GM19043 (cell line): ENCODE data around the gene FADS6.

Source experiments
- ATAC-seq: cut with Tn5 transposase; IDR thresholded peaks from one replicate; pipeline ENCODE4 v1.9.1; 2021; ENCODE audit warnings: low read depth; ENCODE audit not compliant: unreplicated experiment

Gene FADS6

GRCh38 chr17:74892974-74893911 lies at the start of gene FADS6:
Gene FADS6, minus strand, starts transcription at chr17:74893633. Its CDS starts 38 bp downstream, at chr17:74893595.
- ATAC-seq = no peak

GRCh38 chr17:74941128-74941725 lies 47.8 kb upstream of the FADS6 start:
- no peak for ATAC-seq

DNA sequence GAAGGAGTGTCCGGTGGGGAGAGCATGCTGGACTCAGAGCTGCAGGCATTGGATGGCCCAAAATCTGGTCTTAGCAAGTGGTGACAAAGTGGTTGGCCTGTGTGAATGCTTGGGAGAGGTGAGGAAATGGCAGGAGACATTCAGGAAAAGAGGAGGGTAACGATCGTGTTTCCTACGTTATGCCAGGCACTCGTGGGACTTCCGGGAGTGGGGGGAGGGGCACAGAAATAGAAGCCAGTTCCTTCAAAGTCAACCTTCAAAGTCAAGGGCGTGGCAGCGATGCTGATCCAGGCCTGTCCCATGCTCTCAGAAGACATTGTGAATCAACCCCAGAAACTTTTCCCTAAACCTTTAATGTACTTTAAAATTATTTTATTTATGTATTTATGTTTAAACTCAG lies 46.1 kb upstream of the FADS6 start:
- no peak for ATAC-seq

- ATAC-seq = no peak
Observed at GRCh38 chr17:74938194-74938950, 44.9 kb upstream of the FADS6 start.

DNA sequence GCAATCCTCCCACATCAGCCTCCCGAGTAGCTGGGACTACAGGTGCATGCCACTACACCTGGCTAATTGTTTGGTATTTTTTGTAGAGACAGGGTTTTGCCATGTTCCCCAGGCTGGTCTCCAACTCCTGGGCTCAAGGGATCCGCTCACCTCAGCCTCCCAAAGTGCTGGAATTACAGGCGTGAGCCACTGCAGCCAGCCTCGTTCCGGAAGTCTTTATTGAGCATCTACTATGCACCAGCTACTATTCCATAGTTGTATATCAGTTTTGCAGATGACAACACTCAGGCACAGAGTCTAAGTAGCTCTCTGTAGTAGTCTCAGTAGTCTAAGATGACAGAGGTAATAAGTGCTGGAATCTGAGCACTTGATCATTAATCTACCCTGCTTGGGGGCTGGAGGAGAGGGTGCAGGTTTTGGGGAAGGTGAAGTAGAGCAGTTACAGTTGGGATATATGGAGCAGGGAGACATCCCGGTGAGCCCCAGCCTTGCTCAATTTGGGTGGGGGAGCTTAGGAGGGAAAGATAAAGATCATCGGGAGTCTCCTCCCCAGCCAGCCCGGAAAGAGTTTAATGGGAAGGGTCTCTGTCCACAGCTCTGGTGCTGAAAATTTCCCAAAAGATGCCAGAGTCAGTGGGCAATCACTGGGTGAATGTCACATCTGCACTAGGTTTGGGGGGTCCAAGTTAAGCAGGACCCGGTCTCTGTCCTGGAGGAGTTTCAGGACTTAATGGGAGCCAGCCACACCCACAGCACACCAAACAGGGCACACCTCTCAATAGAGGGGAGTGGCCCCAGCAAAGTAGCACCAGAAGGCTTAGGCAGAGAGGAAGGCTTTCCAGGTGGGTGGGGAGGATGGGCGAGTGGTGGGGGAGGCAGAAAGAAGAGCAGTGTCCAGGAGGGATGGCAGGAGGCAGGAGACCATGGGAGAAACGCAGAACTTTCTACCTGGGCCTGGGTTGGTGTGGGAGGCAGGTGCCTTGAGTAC lies 43.9 kb upstream of the FADS6 start:
- no peak for ATAC-seq

DNA sequence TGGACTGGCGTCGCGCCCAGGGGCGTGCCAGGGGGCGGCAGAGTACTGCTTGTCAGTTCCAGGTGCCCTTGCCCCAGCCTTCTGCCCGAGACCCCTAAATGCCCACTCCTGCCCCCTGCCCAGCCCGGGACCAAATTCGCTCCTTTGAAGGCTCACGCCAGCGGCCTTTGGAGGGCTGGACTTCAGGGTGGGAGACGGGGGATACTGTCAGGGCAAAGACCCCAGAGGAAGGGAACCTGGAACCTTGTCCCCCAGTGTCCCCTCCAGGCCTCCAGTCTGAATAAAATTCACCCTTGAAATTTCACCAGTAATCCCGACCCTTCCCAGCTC lies 43.0 kb upstream of the FADS6 start:
- no peak for ATAC-seq

DNA sequence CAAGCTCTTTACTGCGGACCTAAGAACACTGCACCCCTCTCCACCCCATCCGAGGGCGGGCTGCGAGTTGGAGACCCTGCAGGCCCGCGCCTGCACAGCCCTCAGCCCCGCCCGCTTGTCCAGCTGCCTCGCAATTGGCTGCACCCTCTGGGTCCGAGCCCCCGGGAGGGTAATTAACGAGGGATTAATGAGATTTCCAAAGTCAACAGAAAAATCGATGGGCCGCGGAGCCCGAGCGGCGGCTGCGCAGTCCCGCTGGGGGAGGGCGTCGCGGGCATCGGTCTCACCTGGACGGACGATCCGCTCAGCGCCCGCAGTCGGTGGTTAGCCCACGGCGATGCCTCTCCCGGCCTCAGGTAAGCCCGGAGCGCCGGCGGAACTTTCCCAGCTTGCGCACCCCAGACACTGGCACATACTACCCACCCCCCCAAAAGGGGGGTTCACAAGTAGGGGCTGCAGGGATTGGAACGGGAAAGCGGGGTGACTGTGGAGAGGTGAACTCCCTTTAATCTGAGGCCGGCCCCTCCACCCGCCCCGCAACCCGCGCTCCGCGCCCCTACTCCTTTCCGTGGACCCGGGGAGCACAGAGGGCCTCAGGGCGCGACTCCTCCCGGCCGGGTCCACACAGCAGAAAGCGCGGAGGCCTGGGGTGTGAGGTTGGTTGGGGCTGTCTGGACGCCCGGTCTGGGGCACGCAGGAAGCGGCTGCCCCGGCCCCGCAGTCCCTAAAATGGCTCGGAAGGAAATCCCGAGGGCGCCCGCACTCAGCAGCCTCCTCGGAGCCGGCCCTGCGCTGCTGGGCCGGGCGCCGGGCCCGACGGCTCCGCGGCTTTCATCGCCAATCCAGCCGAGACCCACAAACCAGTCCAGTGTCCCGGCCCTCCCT lies 42.4 kb upstream of the FADS6 start, which contains the start of gene OTOP3:
TSS of gene OTOP3 (plus strand) at position 314 of the 885 bp plus-strand sequence. CDS start at position 338, 24 bp downstream.
- no peak for ATAC-seq

DNA sequence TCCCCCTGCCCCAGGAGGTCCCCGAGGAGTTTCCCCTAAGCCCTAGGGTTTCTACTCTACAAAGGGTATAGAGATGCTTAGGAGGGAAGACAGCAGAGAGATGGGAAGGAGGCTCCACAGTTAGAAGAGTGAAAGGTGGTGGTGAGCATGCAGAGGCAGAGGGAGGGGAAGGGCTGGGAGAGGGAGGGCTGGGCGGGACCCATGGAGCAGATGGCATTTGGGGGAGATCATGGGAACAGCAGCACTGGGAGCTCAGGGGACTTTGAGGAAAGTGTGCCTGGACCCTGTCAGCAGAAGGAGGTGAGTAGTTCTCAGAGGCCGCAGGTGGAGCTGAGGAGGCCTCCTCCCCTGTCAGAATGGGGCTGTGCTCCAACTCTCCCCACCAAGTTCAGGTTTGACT lies 41.6 kb upstream of the FADS6 start:
- ATAC-seq = no peak

DNA sequence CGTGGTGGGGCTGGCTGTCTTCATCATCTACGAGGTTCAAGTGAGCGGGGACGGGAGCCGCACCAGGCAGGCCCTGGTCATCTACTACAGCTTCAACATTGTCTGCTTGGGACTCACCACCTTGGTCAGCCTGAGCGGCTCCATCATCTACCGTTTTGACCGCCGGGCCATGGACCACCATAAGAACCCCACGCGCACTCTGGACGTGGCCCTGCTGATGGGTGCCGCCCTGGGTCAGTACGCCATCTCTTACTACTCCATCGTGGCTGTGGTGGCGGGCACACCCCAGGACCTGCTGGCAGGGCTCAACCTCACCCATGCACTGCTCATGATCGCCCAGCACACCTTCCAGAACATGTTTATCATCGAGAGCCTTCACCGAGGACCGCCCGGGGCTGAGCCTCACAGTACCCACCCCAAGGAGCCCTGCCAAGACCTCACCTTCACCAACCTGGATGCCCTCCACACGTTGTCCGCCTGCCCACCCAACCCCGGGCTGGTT lies 37.2 kb upstream of the FADS6 start:
- no peak for ATAC-seq

- no peak for ATAC-seq
Observed at GRCh38 chr17:74928786-74929185, 35.4 kb upstream of the FADS6 start.

DNA sequence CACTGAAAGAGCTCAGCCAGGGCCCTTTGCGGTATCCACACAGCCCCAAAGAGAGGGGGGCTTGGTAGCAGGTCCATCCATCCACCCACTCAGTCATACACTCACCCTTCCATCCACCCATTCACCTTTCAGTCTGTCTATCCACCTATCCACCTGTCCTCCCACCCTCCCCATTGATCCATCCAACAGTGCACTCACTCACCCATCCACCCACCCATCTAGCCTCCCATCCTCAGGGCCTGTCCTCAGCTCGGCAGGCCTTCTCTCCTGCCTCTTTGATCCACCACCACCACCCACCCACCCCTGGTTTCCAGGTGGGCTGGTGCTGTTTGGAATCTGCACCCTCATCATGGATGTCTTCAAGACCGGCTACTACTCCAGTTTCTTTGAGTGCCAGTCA lies 31.8 kb upstream of the FADS6 start:
- ATAC-seq = no peak

DNA sequence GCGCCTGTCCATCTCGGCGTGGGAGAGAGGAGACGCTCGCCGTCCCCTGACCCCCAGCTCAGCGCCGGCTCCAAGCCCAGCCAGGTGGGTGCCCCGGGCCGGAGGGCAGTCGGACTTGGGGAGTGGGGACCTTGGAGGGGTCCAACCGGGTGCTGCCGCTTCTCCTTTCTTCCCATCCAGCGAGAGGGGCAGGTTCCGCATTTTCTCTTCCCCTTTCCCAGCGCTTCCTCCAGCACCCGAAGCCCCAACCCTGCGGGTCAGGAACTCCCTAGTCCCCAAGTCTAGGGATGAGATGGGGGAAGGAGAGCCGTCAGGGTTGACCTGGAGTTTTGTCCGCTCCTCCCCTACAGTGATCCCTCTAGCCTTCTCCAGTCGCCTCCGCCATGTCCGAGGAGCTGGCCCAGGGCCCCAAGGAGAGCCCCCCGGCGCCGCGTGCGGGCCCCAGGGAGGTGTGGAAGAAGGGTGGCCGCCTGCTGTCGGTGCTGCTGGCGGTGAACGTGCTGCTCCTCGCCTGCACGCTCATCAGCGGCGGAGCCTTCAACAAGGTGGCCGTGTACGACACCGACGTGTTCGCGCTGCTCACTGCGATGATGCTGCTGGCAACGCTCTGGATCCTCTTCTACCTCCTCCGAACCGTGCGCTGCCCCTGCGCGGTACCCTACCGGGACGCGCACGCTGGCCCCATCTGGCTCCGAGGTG lies 31.0 kb upstream of the FADS6 start, which contains the start of gene OTOP2:
TSS of gene OTOP2 (plus strand) at position 24 of the 699 bp plus-strand sequence. CDS start at position 384, 360 bp downstream.
- ATAC-seq = no peak

DNA sequence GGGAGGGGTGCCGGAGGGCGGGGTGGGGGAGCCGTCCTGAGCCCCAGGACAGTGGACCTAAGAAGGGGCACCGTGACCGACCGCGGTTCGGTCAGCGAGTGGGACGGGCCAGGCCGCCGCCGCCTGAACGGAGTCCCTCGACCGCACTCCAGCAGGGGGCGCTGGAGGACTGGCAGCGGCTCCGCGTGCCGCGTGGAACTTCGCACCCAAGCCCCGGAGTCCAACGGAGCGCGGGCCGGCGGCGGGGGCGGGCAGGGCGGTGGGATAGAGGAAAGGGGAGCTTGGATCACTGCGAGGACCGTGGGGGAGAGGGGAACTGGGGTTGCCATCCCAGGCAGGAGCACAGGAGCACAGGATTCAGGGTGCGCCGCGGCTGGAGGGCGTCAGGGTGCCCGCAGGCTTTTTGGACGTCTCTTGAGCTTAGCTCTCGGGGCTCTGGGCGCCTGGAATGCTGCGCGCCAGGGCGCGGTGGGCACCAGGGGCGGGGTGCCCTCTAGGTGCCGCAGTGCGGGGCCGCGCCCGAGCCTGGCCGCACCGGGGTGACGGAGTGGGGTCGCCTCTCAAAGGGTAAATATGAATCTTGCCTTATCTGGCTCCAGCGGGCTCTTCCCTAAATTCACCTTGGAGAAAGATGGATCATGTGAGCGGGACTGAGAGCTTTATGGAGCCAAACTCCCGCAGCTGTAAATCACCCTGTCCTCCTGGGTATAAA lies 30.3 kb upstream of the FADS6 start:
- ATAC-seq = no peak

- ATAC-seq = no peak
Observed at GRCh38 chr17:74922694-74923537, 29.5 kb upstream of the FADS6 start, which contains the start of gene USH1G. Gene USH1G, minus strand, starts transcription at chr17:74923255. Its CDS starts 182 bp downstream, at chr17:74923073.

DNA sequence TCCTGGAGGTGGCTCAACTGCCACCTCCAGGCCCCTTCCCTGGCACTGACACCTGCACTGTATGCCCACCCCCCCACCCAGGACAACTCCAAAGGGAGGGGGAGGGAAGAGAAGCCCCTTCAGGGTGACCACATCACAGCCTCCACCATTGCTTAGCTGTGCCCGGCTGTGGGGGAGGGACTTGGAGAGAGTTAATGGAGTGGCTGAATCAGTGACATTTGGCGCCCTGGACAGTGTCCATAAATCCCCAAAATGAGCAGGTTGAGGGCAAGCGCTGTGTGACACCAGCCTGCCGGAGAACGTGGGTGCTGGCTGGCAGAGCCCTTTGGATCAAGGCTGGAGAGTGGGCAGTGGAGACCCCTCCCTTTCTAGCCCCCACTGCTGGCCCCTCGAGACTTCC lies 28.7 kb upstream of the FADS6 start:
- ATAC-seq = no peak

- ATAC-seq = no peak
Observed at GRCh38 chr17:74921769-74922168, 28.3 kb upstream of the FADS6 start.
